Umbilical cord (tissue), 2 donors: Measurements from ENCODE around the gene GRM8. TPM values are rescaled to one million over a fixed set of nuclear protein-coding genes. Genes with fewer than 3 reads are reported as not detected.

Source experiments
- DNase-seq: peaks from one replicate; pipeline ENCODE4 v3.0.0-alpha.2; 2015; ENCODE audit warnings: low spot score
- total RNA-seq: library from RNA; depleted of rRNA; stranded (reverse); fragments of >200 nt; gene quantifications from one replicate; pipeline ENCODE4 v1.2.3, GENCODE V29; 2014; ENCODE audit warnings: low replicate concordance; ENCODE audit not compliant: insufficient read depth

GRM8 gene
- total RNA-seq, 1 donor from 2014 or later = 4.1 TPM

DNA sequence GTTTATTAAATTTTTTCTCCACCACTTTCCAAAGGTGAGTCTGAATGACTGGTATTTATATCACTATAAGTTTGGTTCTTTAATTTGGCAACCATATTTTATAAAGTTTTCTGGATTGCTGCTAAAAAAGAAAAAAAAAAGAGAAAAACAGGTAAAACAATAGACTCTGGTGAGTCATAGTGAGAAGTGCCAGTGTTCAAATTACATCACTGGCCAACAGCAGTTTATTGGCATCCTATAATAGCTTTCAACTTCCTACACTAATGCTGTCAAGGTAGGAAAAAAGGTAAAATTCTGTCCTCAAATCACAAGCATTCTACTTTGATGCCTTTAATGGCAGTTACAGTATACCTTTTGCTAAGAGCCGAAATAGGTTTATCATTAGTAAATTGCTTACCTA lies 808.8 kb downstream of the GRM8 start:
- no peak for DNase-seq

DNA sequence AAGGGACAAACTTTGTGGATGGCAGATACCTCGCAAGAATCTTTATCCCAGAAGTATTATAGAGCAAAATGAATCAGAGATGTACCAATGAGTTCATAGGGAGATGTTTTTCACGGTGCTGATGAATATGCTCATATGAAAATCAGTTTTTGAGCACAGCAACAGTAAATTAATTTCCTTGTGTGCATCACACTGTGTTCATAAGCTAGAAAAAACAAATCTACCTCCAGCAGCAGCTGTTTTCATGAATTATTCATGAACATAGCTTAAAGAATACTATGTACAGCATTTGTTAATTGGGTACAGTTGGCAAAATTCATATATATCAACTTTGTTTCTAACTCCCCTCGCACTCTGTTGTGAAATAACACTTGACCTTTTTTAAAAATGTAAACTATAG lies 809.8 kb downstream of the GRM8 start:
- no peak for DNase-seq

DNA sequence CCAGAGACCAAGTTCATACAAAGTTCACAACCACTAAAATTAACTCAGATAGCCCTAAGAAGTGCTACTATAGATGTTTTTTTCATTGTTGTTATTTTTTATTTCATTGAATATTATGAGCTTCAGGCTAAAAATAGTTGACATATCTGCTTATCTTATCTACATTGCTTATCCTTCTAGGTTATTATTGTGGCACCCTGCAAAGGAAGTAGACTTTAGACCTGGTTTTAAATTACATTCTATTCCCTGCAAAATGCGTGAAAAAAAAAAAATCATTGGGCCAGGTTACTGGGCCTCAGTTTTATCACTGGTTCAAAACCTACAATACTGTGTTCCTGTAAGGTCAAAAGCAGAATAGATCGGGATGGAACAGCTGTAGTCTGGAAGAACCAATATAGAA lies 811.0 kb downstream of the GRM8 start:
- no peak for DNase-seq

DNA sequence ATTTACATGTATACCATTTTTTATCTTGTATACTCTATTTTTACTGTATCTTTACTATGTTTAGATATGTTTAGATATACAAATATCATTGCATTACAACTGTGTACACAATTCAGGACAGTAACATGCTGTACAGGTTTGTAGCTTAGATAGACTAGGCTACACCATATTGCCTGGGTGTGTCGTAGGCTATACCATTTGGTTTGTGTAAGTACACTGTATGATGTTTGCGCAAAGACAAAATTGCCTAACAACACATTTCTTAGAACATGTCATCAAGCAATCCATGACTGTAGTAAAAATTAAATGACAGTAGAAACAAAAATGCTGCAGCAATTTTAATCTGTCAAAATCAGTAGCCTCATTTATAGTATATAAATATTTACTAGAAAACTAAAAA lies 812.2 kb downstream of the GRM8 start:
- DNase-seq = no peak

DNA sequence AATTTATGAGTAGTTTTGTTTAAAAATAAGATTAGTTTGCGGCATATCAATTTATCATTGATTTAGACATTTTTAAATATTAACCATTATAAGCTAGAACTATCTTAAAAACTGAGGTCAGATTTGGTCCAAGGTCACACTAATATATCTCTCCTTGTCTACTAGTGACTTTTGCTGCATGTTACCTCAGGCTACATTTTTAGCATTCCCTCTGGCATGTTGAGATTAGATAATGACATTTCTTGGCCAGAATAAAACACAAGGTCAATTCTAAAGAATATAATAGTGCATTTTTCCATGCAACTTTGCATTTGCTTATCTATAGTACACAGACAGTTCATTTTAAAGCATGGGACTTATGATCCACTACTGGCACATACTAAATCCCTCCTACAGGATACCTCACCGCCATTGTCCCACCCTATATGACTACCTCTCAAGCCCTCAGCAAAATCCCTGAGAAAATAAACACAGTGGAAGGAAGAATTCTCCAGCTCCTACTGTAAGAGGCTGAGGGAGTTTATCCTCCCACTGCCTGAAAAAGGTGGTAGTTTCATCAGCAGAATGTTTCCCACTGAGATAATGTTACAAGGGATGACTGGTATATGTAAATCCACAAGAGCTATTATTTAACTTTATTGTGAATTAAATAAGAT lies 816.4 kb downstream of the GRM8 start:
- DNase-seq = no peak

DNA sequence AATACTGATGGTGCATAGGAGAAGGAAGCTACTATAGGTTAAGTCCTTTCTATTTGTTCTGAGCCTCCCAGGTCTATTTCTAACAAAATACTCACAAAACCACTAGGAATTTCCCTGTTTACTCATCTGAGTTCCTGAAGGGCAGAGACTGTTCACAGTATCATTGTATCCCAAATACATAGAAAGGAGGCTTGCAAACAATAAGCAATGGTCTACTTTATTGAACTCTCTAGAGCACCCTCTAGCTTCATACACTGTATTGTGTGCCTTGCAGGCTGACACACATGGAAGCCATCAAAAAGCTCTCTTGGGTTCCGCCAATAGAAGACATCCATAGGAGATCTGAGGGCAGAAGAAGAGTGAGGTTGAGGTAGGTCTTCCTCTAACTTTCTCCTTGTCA lies 826.1 kb downstream of the GRM8 start:
- no peak for DNase-seq

DNA sequence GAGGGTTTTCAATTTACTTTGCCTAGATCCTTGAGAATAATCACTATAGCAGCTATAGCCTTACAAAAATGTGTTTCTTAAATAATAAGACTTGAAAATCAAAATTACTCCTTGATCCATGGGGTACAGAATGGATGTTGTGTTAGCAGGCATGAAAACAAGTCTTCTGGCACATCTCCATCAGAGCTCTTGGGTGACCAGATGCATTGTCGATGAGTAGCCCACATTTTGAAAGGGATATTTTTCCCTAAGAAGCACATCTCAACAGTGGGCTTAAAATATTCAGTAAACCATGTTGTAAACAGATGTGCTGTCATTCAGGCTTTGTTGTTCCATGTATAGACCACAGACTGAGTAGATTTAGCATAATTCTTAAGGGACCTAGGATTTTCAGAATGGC lies 827.8 kb downstream of the GRM8 start:
- no peak for DNase-seq

DNA sequence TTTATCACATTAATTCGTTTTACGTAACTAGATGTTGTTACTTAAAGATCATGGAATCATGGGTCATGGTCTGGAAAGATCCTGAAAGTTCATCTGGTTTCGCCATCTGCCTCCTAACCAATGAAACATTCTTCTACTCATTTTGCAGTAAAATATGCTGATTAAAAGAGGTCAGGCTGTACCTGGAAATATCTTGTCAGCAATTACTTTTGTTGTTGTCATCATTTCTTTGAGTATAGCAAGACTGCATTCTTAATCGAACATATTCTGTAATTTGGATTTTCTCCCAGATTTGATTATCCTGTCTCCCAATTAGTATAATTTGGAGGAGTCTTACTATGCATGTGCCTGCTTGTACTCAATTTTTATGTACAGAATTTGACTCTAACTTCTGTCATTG lies 833.7 kb downstream of the GRM8 start:
- no peak for DNase-seq

DNA sequence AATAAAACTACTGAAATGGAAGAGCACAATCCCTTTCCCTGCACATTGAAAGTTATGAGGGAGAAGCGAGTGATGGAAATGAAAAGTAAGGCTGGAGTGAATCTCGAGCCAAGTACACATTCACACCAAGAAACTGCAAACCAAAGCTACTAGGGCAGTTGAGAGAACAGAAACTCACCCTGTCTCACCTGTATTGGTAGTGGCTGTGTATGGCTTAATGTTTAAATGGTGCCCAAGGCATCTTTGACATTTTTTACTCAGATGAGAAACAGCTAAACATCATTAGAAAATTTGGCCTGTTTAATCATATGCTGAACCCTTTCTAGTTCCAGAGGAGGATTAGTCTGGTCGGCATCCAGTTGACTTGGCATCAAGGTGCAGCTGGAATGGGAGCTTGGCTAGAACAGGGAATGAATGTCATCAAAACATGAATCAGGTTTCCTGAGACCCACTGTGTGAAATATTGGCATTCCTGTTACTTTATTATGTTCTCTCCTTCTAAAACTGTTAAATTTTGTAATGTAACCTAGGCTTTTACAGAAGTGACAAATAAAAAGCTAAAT lies 840.8 kb downstream of the GRM8 start:
- DNase-seq = no peak

DNA sequence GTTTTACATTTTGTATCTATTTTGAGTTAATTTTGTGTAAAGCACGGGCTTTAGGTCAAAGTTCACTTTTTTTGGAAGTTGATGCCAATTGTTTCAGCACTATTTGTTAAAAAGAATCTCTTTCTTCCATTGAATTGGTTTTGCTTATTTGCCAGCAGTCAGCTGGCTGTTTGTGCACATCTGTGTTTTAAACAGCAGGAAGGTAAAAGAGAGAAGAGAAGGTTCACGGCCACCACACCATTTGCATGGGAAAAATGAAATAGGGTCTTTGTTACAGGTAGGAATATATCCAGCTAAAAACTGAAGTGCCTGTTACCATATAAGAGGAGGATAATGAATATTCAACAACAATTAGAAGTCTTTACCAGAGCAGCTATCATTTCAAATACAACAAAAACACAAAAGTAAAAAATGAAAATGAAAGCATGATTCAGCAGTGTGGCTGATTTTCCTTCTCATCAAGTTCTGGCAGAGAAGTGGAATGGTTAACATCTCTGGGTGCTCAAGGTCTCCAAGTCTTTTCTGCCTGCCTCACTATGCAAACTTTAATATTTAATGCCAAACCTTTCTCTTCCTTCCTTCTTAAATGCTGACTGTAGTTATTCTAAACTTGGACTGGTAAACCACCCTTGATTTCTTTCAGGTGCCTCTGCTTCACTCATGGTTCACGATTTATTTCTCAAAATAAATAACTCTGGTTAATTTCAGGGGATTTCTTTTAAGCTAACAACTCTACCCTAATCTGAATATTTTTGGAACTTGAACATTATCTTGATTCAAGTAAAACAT lies 841.5 kb downstream of the GRM8 start:
- no peak for DNase-seq

DNA sequence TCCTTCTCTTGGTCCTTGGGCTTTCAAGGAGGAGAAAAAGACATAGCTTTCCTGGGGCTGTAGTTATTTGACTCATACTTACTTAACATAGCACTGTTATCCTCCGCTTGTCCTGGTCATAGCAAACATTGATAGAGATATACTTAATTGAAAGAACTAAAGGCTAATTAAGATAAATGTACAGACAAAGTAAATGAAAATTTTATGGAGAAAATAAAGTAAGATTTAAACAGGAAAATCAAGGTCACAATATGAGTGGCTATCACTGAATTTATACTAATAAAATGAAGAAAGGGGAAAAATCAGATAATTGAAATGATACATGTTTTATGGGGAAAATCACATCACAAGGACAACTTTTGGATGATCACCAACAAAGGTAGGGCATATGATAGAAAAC lies 849.7 kb downstream of the GRM8 start:
- DNase-seq = no peak

DNA sequence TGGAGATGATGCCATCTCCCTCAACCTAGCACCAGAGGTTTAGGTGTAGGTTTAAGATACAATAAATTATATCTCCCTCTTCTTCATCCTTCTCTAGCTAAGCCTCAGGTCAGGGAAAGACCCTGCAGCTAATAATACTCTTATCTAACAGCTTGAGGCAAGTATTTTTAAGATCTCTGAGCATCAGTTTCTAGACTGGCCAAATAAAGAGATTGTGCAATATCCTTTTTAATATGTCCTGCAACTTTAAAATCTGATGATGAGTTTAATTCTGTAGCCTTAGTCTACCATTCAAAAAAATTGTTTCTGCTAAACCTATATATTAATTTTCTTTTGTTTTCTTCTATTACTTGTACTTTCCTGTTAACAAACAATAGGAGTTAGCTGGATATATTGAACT lies 850.8 kb downstream of the GRM8 start:
- no peak for DNase-seq

DNA sequence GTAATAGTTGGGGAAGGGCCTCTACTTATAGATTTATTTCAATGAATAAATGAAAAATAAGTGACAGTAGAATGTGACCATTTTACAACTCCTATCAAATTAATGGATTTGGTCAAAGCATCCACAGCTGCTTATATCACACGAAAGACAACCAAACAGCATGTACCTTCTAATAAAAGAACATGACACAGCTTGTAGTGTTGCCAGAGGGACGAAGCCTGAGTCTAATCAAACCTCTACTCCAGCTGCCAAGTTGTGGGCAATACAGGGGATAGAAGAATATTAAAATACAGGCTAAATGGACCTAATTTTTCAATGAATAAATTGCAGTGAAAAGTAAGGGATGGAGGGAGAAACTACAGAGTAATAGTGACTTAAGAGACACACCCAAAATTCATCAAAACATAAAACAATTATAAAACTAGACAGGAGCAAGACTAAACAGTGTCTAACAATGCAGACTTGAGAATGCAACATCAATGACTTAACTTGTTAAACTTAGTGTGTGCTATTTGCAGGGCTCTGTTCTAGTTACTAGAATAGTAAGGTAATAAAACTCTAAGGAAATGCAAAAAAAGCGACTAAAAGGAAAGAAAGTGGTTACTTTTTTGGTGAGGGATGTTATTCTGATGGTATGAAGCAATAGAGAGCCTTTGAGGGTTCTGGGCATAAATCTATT lies 853.8 kb downstream of the GRM8 start:
- no peak for DNase-seq

DNA sequence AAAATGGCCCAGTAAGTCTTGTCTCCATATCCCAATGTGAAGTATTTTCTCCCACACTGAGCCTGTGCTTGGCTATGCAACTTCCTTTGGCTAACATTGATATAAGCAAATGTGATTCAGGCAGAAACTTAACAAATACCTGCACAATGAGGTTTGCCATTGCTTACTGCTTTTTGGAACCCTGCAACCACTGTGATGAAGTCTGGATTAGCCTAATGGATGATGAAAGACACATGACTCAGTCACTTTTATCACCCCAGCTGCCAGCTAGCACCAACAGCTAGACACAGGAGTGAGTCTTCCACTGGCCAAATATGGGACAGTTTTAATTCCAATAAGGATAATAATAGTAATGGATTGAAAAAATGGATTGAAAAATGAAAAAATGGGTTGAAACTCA lies 854.5 kb downstream of the GRM8 start:
- DNase-seq = no peak

DNA sequence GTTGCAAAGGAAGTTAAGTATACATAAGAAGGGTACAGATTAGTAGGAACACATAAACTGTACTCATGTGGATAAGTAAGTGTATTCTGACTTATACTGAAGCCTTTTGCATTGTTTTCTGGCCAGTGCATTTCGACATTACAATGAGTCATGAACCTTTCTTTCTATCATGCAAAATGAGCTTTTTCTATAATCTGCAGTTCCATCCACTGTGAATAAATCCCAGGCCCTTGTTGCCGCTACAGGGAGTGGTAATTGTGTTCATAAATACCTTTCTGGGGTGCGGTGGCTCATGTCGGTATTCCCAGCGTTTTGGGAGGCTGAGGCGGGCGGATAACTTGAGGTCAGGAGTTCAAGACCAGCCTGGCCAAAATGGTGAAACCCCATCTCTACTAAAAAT lies 858.3 kb downstream of the GRM8 start:
- DNase-seq = no peak

Other genes starting within 250 kb of the GRM8 start
- gene ZNF800, start 139.8 kb upstream of the GRM8 start, total RNA-seq = 33.0 TPM